ENCODE measurements around the gene CCR2. TPM values are rescaled to one million over a fixed set of nuclear protein-coding genes. Genes with fewer than 3 reads are reported as not detected.
"Not testable (repeated sequence)": the region's sequence is repeated elsewhere in the genome, so short reads cannot be mapped to it uniquely, and the experiment has no call there.

Gene CCR2
- total RNA-seq, 1 donor = under 0.01 TPM

DNA sequence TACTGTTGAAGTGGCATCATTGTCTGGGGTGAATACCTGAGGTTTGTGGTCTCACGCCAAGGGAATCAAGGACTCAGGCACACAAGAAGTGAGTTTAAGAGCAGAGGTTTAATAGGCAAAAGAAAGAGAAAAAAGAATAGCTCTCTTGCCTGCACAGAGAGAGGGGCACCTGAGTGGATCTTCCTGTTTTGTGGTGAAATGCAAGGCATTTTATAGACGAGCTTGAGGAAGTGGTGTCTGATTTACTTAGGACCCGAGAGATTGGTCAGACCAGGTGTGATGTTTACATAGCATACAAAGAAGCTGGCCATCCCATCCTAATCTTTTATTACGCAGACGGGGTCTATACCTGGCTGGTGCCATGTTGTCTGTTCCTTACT is 30.0 kb downstream of the CCR2 start:
- TF ChIP-seq, protein P1, sequence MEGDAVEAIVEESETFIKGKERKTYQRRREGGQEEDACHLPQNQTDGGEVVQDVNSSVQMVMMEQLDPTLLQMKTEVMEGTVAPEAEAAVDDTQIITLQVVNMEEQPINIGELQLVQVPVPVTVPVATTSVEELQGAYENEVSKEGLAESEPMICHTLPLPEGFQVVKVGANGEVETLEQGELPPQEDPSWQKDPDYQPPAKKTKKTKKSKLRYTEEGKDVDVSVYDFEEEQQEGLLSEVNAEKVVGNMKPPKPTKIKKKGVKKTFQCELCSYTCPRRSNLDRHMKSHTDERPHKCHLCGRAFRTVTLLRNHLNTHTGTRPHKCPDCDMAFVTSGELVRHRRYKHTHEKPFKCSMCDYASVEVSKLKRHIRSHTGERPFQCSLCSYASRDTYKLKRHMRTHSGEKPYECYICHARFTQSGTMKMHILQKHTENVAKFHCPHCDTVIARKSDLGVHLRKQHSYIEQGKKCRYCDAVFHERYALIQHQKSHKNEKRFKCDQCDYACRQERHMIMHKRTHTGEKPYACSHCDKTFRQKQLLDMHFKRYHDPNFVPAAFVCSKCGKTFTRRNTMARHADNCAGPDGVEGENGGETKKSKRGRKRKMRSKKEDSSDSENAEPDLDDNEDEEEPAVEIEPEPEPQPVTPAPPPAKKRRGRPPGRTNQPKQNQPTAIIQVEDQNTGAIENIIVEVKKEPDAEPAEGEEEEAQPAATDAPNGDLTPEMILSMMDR (IDR thresholded peaks at IDR 0.05; ENCODE audit: insufficient read depth, low read length) = no peak
- no peak for DNase-seq (ENCODE audit: low read depth)
- no peak overlapping the region for H3K4me3 ChIP-seq (ENCODE audit: low read depth, low read length)

DNA sequence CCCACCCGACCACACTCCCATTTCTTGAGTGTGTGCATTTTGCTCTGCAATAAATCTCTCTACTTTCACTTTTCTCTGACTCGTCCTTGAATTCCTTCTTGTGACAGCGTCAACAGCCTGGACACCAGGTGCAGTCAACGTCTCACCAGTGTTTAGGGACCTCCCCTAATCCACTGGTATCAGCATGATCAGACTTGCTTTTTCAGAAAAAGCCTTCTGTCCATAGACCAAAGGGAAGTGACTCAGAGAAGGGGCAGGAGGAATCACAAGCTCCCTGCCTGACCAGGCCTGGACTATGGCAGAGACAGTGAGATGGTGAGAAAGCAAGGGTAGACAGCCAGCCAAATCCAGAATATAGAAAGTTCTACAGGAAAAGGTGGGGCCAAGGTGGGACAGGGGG is 32.3 kb downstream of the CCR2 start:
- no peak for DNase-seq (ENCODE audit: low read depth)
- H3K4me3 ChIP-seq (ENCODE audit: low read depth, low read length) = no peak overlapping the region
- TF ChIP-seq, protein P1 (IDR thresholded peaks at IDR 0.05; ENCODE audit: insufficient read depth, low read length) = no peak

DNA sequence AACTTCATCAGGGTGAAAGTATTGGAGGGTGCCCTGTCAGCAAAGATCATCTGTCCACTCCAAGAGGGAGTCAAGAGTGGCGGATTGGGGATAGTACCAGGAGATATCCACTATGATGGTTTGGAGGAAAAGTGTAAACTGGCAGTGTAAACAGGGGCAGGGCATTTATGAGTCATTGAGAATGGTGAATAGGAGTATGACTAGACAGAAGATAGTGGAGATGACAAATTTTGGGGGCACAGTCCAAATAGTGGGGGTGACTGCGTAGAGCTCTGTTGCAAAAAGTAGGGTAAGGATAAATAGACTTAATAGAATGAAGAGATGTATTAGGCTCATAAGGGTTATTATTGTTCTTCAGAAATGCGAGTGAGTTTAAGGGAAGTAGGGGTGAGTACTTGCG is 34.9 kb downstream of the CCR2 start:
- not testable (repeated sequence) for H3K4me3 ChIP-seq (ENCODE audit: low read depth, low read length)

DNA sequence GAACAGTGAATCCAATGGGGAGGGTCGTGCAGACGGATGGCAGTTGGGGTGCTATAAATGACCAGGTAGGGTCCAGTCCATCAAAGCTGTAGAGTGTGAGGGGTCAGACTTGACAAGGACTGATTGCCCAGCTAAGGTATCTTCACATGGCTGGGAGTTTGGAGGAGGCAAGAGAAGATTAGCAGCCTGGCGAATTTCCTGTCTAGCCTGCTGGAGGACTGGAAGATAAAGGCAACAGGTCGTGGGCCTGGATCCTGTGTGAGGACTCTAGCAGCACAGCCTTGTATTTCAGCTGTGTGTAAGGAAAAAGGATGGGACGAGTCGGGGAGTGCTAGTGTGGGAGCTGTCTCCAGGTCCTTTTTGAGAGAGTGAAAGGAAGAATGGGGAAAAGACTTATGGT is 35.4 kb downstream of the CCR2 start:
- no peak for DNase-seq (ENCODE audit: low read depth)
- TF ChIP-seq, protein P1 (IDR thresholded peaks at IDR 0.05; ENCODE audit: insufficient read depth, low read length) = no peak
- H3K4me3 ChIP-seq (ENCODE audit: low read depth, low read length) = no peak overlapping the region

More for the DNA sequence above, 34.9 kb downstream of the CCR2 start:
- not testable (repeated sequence) for DNase-seq (ENCODE audit: low read depth)

DNA sequence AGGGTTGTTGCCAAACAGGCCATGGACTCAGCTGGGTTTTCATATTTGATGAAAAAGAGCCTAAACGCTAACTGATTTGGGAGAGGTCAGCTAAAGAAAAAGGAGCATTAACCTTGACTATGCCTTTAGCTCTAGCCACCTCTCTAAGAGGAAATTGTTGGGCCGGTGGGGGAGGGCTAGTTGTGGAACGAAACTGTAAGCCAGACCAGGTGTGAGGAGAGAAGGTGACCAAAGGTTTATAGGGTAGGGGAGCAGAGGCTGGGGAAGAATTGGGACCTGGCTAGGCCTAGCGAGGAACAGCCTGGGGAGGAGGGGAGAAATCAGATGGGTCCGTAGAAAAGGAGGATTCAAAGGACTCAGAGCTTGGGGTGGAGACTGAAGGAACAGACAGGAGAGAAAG is 37.6 kb downstream of the CCR2 start:
- DNase-seq (ENCODE audit: low read depth); H3K4me3 ChIP-seq (ENCODE audit: low read depth, low read length): not testable (repeated sequence)

DNA sequence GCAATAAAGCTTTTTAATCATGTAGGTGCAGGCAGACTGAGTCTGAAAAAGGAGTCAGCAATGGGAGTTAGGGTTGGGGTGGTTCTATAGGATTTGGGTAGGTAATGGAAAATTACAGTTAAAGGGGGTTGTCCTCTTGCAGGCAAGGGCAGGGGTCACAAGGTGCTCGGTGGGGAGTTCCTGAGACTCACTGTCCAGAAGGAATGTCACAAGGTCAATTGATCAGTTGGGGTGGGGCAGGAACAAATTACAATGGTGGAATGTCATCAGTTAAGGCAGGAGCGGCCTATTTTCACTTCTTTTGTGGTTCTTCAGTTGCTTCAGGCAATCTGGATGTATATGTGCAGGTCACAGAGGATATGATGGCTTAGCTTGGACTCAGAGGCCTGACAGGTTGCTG is 39.1 kb downstream of the CCR2 start:
- DNase-seq (ENCODE audit: low read depth) = no peak
- TF ChIP-seq, protein P1 (IDR thresholded peaks at IDR 0.05; ENCODE audit: insufficient read depth, low read length) = no peak
- H3K4me3 ChIP-seq (ENCODE audit: low read depth, low read length) = no peak overlapping the region

DNA sequence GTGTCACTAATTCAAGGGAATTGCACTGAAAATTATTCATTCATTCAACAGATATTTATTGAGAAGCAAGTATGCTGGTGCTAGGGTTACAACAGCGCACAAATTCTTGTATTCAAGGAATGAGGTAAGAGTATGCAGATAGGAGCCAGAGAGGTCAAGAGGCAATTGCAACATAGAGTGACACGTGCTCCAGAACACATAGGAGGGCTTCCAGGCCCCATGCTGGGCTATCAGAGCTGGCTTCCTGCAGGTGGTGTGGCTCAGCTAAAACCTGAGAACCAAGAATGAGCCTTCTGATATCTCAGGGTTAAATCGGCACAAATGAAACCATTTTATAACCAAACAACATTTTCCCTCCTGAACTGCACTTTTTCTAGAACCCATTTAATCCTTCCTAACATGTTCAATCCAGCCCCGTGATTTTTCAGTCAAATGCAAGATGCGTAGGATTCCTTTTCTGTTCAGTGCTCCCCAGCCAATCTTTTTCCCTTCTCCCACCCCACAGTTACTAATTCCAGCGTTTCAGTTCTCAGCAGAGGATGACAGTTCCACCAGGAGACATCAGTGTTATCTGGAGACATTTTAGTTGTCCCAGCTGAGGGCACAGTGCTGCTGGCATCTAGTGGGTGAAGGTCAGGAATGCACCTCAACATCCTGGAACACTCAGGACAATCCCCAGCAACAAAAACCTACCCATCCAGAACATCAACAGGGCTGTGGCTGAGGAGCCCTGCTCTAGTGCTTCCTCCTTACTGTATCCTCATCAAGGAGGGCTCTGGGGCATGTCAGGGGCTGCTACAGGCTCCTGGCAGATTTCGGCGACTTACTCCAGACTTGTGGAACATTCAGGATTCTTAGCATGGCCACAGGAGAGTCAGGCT is 39.9 kb downstream of the CCR2 start:
- H3K4me3 ChIP-seq (ENCODE audit: low read depth, low read length) = no peak overlapping the region
- TF ChIP-seq, protein P1 (IDR thresholded peaks at IDR 0.05; ENCODE audit: insufficient read depth, low read length) = no peak
- DNase-seq (ENCODE audit: low read depth) = no peak

DNA sequence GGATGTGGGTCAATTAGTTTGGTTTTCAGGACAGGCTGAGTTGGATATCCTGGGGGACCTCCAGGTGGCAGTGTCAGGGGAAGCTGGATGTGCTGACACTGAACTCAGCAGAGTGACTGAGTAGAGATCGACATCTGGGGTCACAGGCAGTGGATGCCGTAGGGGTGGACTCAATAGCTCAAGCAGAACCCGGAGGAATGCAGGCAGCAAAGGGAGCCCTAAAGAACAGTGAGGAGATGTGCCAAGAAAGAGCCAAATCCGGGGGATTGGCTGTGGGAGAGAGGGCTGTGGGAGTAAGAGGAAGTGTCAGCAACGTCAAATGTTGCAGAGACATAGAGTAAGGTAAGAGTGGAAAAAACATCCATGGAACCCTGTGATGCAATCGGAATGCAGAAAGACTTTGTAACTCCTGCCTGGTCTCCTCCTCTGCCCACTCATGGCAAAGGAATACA is 41.3 kb downstream of the CCR2 start:
- no peak for DNase-seq (ENCODE audit: low read depth)
- TF ChIP-seq, protein P1 (IDR thresholded peaks at IDR 0.05; ENCODE audit: insufficient read depth, low read length) = no peak
- H3K4me3 ChIP-seq (ENCODE audit: low read depth, low read length) = no peak overlapping the region

All from fibroblast of the aortic adventitia (primary cell).